GM20000 (cell line): Measurements from ENCODE around the gene PCID2.

Source experiments
- DNase-seq: peaks from one replicate; pipeline ENCODE4 v3.0.0; 2012; ENCODE audit warnings: low spot score
- TF ChIP-seq, protein P1 (sequence below): IDR thresholded peaks from 2 replicates; pipeline ENCODE4 v1.5.1; 2012; ENCODE audit warnings: mild to moderate bottlenecking, control low read depth; ENCODE audit errors: extremely low read depth, missing control alignments

The PCID2 gene

DNA sequence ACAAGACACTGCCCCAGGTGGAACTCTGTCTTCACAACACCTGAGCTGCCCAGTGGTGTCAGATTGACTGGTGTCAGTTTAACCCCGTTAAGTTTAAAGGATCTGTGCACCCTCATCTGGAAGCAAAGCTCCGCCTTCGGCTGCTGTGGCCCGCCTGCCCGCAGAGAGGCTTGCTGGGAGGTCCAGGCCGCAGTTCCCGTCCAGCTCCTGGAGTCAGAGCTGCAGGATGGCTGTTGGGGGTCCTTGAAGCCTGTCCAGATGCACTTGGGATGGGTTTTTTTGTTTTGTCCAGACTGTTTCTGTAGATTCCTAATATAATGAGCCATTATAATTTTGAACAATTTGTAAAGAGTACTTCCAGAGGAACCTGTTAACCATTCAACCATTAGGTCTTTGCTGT lies 17.0 kb upstream of the PCID2 start:
- TF ChIP-seq, protein P1, sequence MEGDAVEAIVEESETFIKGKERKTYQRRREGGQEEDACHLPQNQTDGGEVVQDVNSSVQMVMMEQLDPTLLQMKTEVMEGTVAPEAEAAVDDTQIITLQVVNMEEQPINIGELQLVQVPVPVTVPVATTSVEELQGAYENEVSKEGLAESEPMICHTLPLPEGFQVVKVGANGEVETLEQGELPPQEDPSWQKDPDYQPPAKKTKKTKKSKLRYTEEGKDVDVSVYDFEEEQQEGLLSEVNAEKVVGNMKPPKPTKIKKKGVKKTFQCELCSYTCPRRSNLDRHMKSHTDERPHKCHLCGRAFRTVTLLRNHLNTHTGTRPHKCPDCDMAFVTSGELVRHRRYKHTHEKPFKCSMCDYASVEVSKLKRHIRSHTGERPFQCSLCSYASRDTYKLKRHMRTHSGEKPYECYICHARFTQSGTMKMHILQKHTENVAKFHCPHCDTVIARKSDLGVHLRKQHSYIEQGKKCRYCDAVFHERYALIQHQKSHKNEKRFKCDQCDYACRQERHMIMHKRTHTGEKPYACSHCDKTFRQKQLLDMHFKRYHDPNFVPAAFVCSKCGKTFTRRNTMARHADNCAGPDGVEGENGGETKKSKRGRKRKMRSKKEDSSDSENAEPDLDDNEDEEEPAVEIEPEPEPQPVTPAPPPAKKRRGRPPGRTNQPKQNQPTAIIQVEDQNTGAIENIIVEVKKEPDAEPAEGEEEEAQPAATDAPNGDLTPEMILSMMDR = no peak
- DNase-seq = no peak

DNA sequence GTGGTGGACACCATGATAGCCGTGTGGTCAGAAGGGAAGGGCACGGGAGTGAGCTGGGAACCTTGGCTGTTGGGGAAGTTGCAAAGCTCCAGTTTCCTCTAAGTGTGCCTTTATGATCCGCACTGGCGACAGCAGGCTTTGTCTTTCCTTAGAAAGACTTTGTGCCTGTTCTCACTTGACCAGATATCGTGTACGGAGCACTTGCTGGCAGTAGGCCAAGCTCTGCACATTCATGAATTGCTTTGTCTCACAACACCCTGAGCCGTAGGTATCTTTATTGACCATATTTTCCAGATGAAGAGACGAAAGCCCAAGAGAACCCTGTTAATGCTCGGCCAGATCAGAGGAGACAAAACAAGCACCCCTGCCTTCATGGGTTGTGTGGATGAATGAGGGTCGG lies 16.0 kb upstream of the PCID2 start:
- TF ChIP-seq, protein P1 = no peak
- DNase-seq = no peak

DNA sequence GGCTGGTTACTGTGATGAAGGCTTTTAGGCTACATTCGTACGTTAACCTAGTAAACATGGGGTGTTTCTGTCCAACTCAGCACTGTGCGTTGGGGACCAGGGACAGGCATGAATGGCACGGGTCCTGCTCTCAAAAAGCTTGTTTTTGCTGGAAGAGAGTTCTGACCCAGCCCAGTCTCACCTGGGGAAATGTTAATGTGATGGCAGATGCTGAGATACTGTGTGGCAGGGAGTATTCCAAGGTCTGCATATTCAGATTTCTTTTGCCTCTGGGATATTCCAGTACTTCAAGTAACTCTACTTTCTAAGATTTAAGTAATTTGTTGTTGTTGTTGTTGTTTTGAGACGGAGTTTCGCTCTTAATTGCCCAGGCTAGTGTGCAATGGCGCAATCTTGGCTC lies 14.6 kb upstream of the PCID2 start:
- DNase-seq = no peak
- TF ChIP-seq, protein P1 = no peak

DNA sequence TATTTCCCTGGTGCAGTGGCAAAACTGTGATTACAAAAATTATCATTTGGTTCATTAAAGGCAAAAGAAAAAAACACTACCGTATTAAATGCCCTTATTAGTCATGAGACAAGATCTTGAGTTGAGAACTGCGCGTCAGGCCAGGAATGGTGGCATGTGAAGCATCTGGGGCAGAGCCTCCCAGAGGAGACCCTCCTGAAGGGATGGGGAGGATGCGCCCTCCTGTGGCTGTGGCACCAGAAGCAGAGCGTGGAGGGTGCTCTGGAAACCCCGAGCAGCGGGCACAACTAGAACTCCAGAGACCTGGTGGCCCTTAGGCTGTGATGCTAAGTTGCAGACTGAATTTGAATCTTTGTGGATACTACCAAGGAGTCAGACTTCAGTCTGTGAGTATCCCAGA lies 12.4 kb upstream of the PCID2 start:
- no peak for DNase-seq
- TF ChIP-seq, protein P1 = no peak

DNA sequence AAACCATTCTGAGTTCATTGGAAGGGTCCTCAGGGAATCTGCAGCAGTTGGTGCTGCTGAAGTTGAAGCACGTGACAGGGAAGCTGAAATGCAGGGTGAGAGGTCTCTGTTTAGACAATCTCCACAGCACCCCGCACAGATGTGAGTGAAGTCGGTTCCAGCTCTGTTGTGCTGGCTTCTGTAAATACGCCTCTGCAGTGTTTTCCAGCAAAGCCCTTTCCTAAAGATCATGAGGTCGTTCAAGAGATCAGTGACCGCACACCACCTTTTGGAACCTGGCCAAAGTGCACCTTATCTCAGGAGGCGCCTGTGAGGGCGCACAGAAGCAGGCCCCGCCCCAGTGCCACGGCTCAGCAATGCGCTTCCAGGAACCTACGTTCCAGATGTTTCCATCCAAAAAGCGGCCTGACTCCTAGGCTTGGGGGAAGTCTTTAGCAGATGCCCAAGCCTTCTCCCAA lies 11.7 kb upstream of the PCID2 start:
- DNase-seq = no peak
- TF ChIP-seq, protein P1 = no peak

DNA sequence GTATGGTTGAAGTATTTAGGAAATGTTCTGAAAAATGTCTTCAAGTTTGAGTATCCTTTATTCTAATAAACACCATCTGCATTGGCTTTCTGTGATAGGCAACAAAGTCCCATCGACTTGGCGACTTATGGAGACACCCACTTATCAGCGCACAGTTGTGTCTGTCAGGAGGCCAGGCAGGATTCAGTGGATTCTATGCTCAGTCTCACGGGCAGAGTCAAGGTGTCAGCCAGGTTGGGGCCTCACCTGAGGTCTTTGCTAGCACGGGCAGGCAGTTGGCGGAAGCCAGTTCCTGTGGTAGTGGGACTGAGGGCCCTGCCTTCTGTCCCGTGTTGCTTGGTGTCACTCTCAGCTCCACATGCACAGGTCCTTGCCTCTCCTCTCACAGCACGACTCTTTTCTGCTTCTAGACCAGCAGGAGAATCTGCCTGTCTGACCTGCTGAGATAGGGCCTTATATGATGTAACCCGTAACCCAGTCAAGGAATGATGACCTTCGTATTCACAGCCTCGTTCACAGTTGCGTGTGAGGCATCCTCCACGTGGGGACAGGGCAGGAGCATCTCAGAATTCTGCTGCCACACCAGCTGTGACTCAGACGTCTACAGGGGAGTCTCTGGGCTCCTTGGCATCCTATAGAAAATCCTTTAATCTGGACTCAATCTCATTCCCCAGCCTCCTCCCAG lies 10.9 kb upstream of the PCID2 start:
- no peak for DNase-seq
- TF ChIP-seq, protein P1 = no peak

DNA sequence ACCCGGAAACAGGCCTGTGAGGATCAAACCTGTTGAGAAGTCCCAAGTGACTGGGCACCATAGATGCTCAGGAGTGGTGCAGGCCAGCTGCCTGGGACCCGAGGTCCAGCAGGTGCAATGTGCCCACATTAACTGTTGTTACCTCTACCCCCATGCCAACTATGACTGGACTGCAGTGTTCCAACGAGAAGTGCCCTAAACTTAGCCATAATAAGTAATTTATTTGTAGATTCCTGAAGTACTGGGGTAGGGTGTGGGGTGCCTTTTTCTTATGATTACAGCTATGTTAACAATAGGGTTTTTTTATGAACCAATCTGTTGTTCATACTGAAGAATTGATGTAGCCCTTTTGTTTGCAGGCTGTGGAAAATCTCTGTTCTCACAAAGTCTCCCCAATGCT lies 10.1 kb upstream of the PCID2 start:
- TF ChIP-seq, protein P1 = no peak
- no peak for DNase-seq
